PC-9 (cell line): Measurements from ENCODE around the gene MAP3K13.

Experiments
- EZH2 ChIP-seq: fragments of 200-600 bp; sonication (generic); IDR thresholded peaks from 2 replicates; pipeline ENCODE4 v1.8.0; 2017; ENCODE audit warnings: antibody characterized with exemption, low read depth
- TF ChIP-seq, protein P1 (sequence below): fragments of 200-600 bp; sonication (generic); conservative IDR thresholded peaks from 2 replicates; pipeline ENCODE4 v1.6.1; 2017; ENCODE audit warnings: mixed run types, antibody characterized with exemption, mild to moderate bottlenecking, moderate library complexity

DNA sequence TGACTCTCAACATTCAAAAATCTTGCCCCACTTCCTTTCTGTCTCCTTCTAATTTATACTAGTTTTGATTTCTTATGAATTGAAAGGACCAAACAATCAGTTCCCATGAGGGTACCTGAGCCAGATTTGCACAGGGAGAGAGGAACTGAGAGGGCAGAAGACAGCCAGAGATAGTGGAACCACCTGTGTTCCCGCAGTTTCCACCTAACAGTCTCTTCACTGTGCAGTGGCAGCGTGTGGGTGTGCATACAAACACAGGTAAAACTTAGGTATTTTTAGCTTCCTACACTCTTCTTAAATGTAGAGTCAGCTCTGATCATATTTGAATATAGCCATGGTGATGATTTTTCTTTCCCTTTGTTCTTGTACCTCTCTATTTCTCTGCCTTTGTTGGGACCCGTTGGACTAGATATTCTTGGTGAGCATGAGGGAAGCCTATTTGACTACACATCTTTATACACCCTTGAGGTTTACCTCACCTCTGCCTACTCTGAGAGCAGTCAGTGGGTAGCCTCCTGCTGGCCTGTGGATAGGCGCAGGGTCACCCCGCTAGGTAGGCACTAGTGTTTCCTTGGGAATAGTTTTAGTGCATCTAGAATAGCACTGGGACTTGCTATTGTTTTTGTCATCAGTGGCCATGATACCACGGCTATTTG lies 58.8 kb downstream of the MAP3K13 start:
- TF ChIP-seq, protein P1, sequence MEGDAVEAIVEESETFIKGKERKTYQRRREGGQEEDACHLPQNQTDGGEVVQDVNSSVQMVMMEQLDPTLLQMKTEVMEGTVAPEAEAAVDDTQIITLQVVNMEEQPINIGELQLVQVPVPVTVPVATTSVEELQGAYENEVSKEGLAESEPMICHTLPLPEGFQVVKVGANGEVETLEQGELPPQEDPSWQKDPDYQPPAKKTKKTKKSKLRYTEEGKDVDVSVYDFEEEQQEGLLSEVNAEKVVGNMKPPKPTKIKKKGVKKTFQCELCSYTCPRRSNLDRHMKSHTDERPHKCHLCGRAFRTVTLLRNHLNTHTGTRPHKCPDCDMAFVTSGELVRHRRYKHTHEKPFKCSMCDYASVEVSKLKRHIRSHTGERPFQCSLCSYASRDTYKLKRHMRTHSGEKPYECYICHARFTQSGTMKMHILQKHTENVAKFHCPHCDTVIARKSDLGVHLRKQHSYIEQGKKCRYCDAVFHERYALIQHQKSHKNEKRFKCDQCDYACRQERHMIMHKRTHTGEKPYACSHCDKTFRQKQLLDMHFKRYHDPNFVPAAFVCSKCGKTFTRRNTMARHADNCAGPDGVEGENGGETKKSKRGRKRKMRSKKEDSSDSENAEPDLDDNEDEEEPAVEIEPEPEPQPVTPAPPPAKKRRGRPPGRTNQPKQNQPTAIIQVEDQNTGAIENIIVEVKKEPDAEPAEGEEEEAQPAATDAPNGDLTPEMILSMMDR, result no peak
- no peak for TF ChIP-seq EZH2
